Middle frontal gyrus (tissue), 1 donor: ENCODE results near the gene ARHGAP40.
"Not testable (repeated sequence)": the region's sequence is repeated elsewhere in the genome, so short reads cannot be mapped to it uniquely, and the experiment has no call there.

Experiments
- DNase-seq: peaks from one replicate; pipeline ENCODE4 v3.0.0-alpha.2; 2015; ENCODE audit warnings: low spot score; ENCODE audit errors: extremely low spot score

ARHGAP40 gene

GRCh38 chr20:38586181-38586525 is 15.5 kb upstream of the ARHGAP40 start:
- DNase-seq: no peak

DNA sequence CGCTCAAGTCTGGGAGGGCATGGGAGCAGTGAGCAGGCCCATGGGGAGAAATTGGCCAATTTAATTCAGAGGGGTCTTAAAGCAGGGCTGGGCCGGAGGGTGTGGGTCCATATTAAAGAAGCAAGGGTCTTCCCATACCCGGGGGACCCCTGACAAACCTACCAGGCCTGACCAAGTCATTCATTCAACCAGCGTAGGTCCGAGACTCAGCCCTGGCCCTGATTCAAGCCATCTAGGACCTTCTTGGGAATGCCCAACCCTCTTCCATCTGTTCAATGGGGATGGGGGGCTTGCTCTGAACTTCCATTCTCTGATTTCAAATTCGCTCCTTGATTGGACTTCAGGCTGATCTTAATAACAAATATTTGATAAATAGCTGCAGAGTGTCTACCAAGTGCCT is 13.3 kb upstream of the ARHGAP40 start:
- DNase-seq: no peak

- no peak for DNase-seq
Observed at GRCh38 chr20:38589351-38589750, 12.3 kb upstream of the ARHGAP40 start.

GRCh38 chr20:38589967-38590675 is 11.5 kb upstream of the ARHGAP40 start:
- DNase-seq: no peak

- no peak for DNase-seq
Observed at GRCh38 chr20:38590676-38591473, 10.7 kb upstream of the ARHGAP40 start.

GRCh38 chr20:38591474-38592410 is 9.9 kb upstream of the ARHGAP40 start:
- DNase-seq: no peak

GRCh38 chr20:38592411-38592790 is 9.2 kb upstream of the ARHGAP40 start:
- DNase-seq: not testable (repeated sequence)

GRCh38 chr20:38594281-38594680 is 7.3 kb upstream of the ARHGAP40 start:
- DNase-seq: not testable (repeated sequence)

- DNase-seq: not testable (repeated sequence)
Observed at GRCh38 chr20:38595886-38596285, 5.7 kb upstream of the ARHGAP40 start.

- no peak for DNase-seq
Observed at GRCh38 chr20:38599410-38599882, 2.2 kb upstream of the ARHGAP40 start.

DNA sequence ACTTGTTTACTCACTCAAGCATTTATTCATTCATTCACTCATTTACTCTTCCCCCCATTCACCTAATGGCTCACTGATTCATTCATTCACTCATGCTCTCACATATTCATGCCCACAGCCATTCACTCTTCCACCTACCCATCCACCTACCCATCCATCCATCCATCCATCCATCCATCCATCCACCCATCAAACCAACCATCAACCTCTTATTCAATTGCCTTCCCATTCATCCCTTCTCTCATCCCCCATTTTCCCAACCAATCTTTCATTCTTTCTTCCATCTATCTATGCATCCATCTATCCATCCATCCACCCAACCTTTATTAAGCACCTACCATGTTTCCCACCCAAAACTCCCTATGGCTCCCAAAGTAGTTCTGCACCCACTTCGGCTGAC is 1.6 kb upstream of the ARHGAP40 start:
- DNase-seq: no peak

DNA sequence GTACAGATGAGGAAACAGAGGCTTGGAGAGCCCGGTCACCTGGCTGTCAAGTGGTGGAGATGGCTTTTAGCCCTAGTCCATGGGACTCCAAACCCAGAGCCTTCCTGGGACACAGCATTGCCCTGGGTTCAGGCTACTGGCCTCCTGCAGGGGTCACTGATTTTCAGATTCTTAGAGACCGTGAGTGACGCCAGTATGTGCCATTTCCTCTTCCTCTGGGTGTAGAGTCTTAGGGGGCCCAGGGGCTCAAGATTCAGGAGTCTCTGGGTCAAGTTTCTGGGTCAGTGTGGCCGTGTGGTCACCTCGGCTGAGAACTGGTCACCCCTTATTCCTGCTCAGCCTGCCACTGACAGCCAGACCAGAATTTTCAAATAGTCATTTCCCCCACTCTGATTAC is 574 bp downstream of the ARHGAP40 start:
- no peak for DNase-seq

DNA sequence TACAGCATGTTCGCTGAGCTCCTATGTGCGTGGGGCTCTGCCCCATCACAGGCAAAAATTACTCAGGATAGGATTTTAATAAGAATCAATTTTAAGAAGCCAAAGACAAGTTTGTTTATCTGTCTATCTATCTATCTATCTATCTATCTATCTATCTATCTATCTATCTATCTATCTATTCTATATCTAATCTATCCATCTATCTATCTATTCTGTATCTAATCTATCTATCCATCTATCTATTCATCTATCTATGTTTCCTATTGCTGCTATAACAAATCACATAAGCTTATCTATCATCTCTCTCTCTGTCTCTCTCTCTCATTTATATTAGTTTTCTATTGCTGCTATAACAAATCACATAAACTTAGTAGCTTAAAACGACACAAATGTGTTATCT is 1.7 kb downstream of the ARHGAP40 start:
- no peak for DNase-seq

GRCh38 chr20:38604873-38605303 is 3.3 kb downstream of the ARHGAP40 start:
- DNase-seq: no peak

DNA sequence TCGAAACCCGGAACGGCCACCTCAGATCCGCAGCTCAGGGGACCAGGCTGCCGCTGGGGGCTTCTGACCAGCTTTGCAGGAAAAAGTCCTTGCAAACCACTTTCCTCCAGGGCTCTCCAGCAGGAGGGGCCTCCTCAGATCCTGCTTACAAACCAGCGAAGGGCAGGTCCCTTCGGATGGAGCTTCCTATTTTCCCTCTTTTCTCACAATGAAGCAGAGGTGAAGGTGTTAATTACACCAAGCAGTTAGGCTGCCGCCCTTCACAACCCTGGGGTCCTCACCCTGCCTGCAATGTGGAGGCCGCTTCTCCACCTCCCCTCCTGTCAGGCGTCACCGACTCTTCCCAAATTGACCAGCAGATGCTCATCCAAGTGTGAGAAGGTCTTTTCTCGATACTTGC is 5.7 kb downstream of the ARHGAP40 start:
- no peak for DNase-seq

GRCh38 chr20:38608188-38608587 is 6.6 kb downstream of the ARHGAP40 start:
- DNase-seq: no peak

- no peak for DNase-seq
Observed at GRCh38 chr20:38609815-38610214, 8.2 kb downstream of the ARHGAP40 start.

DNA sequence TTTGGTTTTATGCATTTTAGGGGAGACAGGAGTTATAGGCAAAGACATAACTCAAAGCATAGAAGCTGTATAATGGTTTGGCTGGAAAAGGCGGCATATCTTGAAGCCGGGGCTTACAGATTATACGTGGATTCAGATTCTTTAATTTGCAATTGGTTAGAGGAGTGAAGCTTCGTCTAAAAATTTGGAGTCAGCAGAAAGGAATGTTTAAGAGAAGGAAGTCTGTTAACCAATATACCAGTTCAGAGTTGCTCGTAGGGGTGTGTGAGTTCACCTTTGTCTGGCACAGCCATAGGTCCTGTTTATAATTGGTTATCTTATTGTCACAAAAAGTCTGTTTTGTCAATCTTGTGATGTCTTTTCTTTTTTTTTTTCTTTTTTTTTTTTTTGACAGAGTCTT is 8.9 kb downstream of the ARHGAP40 start:
- no peak for DNase-seq

DNA sequence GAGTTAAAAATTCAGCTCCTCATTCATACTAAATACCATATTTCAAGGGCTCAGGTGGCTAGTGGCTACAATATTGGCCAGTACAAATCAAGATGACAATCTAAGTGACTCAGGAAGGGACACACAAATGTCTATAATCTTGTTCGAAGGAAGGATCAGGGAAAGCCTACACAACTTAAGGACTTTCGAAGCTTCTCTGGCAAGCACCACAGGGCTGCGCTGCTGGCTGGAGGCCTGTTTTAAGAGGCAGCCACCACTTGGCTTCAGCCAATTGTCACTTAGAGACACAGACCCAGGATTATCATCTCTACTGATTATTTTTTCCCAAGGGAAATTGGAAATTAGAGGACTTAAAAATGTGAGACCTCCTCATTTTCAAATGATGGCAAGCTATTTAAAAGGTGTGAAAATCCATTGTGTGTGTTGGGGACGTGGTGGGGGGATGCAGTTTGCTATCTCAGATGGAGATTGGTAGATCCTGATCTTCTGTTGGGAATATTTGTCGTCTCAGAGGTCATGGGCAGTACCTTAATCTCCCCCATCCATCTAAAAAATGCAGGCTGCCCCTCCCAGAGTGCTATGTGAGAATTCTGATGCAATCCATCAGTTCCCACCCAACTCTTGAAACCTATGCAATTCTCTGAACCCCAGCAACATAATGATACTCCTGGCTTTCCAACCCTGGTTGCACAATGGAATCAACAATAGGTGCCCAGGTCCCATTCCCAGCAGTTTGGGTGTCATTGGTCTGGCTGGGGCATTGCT is 11.3 kb downstream of the ARHGAP40 start:
- no peak for DNase-seq

GRCh38 chr20:38615283-38615682 is 13.7 kb downstream of the ARHGAP40 start:
- no peak for DNase-seq

GRCh38 chr20:38616457-38616856 is 14.8 kb downstream of the ARHGAP40 start:
- DNase-seq: no peak
